ENCODE results near the gene CCDC18. TPM values are rescaled to one million over a fixed set of nuclear protein-coding genes. Genes with fewer than 3 reads are reported as not detected.
A peak's percentile ranks its signal among the peaks of the same experiment; 100 is the strongest.
"Not testable (repeated sequence)": the region's sequence is repeated elsewhere in the genome, so short reads cannot be mapped to it uniquely, and the experiment has no call there.

Gene CCDC18
- total and polyA plus RNA-seq, 10 donors, result 9.0 to 18.2 (median 11.2) TPM

DNA sequence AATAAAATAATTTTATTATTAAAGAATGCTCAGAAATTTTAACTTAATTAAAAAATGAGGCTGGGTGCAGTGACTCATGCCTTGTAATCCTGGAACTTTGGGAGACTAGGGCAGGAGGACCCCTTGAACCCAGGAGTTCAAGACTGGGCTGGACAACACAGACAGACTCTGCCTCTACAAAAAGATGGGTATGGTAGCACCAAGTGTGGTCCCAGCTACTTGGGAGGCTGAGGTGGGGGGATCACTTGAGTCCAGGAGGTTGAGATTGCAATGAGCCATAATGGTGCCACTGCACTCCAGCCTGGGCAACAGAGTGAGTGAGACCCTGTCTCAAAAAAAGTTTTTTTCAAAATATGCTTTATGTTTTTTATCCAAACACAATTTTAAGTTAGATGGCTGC lies 25.6 kb upstream of the CCDC18 start:
- Histone ChIP-seq H3K4me3 (no peak overlapping the region), H3K36me3 (peaks cover 0 to 100% (median 56%) of the 10 kb centered on the region in 6 donors), H3K4me1 (peaks cover 0 to 9% (median 3%) of the 10 kb centered on the region in 6 donors), H3K9me3 (no peaks in the 10 kb centered on the region), H3K27me3 (replicated peaks in 1 of 7) (no peaks in the 10 kb centered on the region), H3K27ac (peak overlapping the region in 1 of 8 donors; percentile 18)
- peak in 1 of 3 donors; percentile 11 for TF ChIP-seq POLR2AphosphoS5 (IDR thresholded peaks at IDR 0.05)
- TF ChIP-seq, protein P1, sequence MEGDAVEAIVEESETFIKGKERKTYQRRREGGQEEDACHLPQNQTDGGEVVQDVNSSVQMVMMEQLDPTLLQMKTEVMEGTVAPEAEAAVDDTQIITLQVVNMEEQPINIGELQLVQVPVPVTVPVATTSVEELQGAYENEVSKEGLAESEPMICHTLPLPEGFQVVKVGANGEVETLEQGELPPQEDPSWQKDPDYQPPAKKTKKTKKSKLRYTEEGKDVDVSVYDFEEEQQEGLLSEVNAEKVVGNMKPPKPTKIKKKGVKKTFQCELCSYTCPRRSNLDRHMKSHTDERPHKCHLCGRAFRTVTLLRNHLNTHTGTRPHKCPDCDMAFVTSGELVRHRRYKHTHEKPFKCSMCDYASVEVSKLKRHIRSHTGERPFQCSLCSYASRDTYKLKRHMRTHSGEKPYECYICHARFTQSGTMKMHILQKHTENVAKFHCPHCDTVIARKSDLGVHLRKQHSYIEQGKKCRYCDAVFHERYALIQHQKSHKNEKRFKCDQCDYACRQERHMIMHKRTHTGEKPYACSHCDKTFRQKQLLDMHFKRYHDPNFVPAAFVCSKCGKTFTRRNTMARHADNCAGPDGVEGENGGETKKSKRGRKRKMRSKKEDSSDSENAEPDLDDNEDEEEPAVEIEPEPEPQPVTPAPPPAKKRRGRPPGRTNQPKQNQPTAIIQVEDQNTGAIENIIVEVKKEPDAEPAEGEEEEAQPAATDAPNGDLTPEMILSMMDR (IDR thresholded peaks at IDR 0.05 in 8 of 11, conservative IDR thresholded peaks at IDR 0.05 in 3 of 11), result no peak
- intact Hi-C loops (cut with DNase I; ENCODE audit: low total_unique reads), result no loop called here
- DNase-seq, result no peak

DNA sequence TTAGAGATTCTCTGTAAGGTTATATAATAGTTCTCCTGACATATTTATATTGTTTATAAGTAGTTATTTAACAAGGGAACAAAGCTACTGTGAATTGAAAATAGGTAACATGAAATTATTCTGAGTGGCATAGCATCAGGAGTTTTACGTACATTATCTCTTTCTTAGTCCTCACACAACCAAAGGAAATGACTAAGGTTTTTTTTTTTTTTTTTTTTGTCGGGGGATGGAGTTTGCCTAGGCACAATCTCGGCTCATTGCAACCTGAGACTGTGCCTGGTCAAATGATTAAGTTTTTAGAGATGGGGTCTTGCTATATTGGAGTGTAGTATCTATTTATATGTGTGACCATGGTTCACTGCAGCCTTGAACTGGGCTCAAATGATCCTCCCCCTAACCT lies 25.2 kb upstream of the CCDC18 start:
- Histone ChIP-seq H3K27ac (peak overlapping the region in 1 of 8 donors; percentile 25), H3K4me1 (peaks cover 0 to 9% (median 3%) of the 10 kb centered on the region in 6 donors), H3K4me3 (no peak overlapping the region), H3K27me3 (replicated peaks in 1 of 7) (no peaks in the 10 kb centered on the region), H3K36me3 (peaks cover 0 to 100% (median 55%) of the 10 kb centered on the region in 6 donors), H3K9me3 (no peaks in the 10 kb centered on the region)
- no peak for DNase-seq
- 21 to 49% (median 32%) methylated on average over 3 of the region's 3 CpGs for WGBS, 5 donors
- no peak for TF ChIP-seq POLR2A (IDR thresholded peaks at IDR 0.05)
- TF ChIP-seq, protein P1 (IDR thresholded peaks at IDR 0.05 in 8 of 11, conservative IDR thresholded peaks at IDR 0.05 in 3 of 11), result no peak
- TF ChIP-seq POLR2AphosphoS5 (IDR thresholded peaks at IDR 0.05), result no peak
- intact Hi-C loops (cut with DNase I; ENCODE audit: low total_unique reads), result no loop called here

DNA sequence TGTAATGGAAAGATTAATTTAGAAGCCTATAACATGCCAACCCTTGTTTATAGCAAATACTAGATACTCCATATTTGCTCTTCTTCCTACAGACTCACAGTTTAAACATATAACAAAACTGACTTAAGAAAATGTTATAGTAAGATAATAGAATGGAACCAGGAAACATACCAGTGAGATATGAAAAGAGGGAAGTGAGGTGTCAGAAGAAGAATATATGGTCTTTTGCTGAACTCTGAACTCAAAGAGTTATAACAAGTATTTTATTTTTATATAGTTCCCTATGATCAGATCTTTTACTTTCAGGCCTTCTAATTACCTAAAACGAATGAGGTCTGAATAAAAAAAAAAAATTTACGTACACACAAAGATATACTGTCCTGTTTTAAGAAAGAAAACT lies 21.2 kb upstream of the CCDC18 start:
- Histone ChIP-seq H3K27me3 (replicated peaks in 1 of 7) (no peaks in the 10 kb centered on the region), H3K4me3 (no peak overlapping the region), H3K27ac (no peak overlapping the region), H3K36me3 (peaks cover 0 to 63% (median 39%) of the 10 kb centered on the region in 6 donors), H3K4me1 (peaks cover 0 to 31% (median 12%) of the 10 kb centered on the region in 6 donors), H3K9me3 (no peaks in the 10 kb centered on the region)
- WGBS, 5 donors, result 56 to 66% (median 65%) methylated on average over 2 of the region's 2 CpGs
- TF ChIP-seq, protein P1 (IDR thresholded peaks at IDR 0.05 in 8 of 11, conservative IDR thresholded peaks at IDR 0.05 in 3 of 11), result no peak
- TF ChIP-seq POLR2AphosphoS5 (IDR thresholded peaks at IDR 0.05) (no peak), POLR2A (IDR thresholded peaks at IDR 0.05) (no peak)
- intact Hi-C loops (cut with DNase I; ENCODE audit: low total_unique reads), result no loop called here
- no peak for DNase-seq

DNA sequence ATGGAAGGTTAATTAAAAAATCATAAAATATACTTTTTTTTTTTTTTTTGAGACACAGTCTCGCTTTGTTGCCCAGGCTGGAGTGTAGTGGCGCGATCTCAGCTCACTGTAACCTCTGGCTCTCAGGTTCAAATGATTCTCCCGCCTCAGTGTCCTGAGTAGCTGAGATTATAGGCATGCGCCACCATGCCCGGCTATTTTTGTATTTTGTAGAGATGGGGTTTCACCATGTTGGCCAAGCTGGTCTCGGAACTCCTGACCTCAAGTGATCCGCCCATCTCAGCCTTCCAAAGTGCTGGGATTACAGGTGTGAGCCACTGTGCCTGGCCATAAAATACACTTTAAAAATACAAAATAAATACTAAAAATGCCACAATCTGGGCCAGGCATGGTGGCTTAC lies 17.2 kb upstream of the CCDC18 start:
- Histone ChIP-seq H3K9me3 (peaks cover 0 to 13% (median 0%) of the 10 kb centered on the region in 8 donors), H3K4me1 (peaks cover 0 to 37% (median 9%) of the 10 kb centered on the region in 6 donors), H3K36me3 (peaks cover 0 to 23% (median 13%) of the 10 kb centered on the region in 6 donors)
- H3K4me3 ChIP-seq; DNase-seq; H3K27ac ChIP-seq; H3K27me3 ChIP-seq (replicated peaks in 1 of 7); intact Hi-C loops (cut with DNase I; ENCODE audit: low total_unique reads): not testable (repeated sequence)
- 97 to 99% (median 98%) methylated on average over 8 of the region's 8 CpGs for WGBS, 5 donors

DNA sequence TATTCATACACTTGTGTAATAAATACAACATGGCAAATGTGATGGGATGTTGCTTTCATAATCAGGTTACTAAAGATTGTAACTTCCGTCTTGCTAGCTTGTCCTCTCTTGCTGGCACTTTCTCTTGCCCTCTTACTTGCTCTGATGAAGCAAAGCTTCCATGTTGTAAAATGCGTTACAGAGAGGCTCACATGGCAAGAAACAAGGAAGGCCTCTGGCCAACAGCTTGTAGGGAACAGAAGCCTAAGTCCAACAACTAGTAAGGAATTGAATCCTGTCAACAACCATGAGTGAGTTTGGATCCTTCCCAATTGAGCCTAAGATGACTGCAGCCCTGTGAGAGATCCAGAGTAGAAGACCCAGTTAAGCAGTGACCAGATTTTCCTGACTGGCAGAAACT lies 15.7 kb upstream of the CCDC18 start:
- intact Hi-C loops (cut with DNase I; ENCODE audit: low total_unique reads), result no loop called here
- H3K4me1 ChIP-seq, result peaks cover 0 to 37% (median 9%) of the 10 kb centered on the region in 6 donors
- no peaks in the 10 kb centered on the region for H3K27me3 ChIP-seq (replicated peaks in 1 of 7)
- H3K27ac ChIP-seq, result peak overlapping the region in 4 of 8 donors; percentile 33 to 45 (median 38)
- no peak overlapping the region for H3K4me3 ChIP-seq
- peaks cover 0 to 9% (median 1%) of the 10 kb centered on the region in 6 donors for H3K36me3 ChIP-seq
- H3K9me3 ChIP-seq, result peaks cover 0 to 17% (median 0%) of the 10 kb centered on the region in 8 donors
- no peak for DNase-seq
- TF ChIP-seq, protein P1 (IDR thresholded peaks at IDR 0.05 in 8 of 11, conservative IDR thresholded peaks at IDR 0.05 in 3 of 11), result no peak
- no peak for TF ChIP-seq POLR2A (IDR thresholded peaks at IDR 0.05)
- TF ChIP-seq POLR2AphosphoS5 (IDR thresholded peaks at IDR 0.05), result no peak
- 62 to 89% (median 83%) methylated on average over 2 of the region's 2 CpGs for WGBS, 5 donors

DNA sequence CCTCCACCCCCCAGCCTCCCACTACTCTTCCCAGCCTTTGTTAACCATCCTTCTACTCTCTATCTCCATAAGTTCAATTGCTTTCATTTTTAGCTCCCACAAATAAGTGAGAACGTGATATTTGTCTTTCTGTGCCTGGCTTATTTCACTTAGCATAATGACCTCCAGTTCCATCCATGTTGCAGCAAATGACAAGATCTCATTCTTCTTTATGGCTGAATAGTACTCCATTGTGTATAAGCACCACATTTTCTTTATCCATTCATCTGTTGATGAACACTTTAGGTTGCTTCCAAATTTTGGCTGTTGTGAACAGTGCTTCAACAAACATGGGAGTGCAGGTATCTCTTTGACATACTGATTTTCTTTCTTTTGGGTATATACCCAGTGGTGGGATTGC lies 14.6 kb upstream of the CCDC18 start:
- H3K4me3 ChIP-seq; H3K27ac ChIP-seq; intact Hi-C loops (cut with DNase I; ENCODE audit: low total_unique reads); DNase-seq; H3K27me3 ChIP-seq (replicated peaks in 1 of 7): not testable (repeated sequence)
- 93 to 97% (median 95%) methylated on average over 1 of the region's 1 CpG for WGBS, 5 donors
- Histone ChIP-seq H3K36me3 (peaks cover 0 to 10% (median 0%) of the 10 kb centered on the region in 6 donors), H3K9me3 (peaks cover 0 to 24% (median 6%) of the 10 kb centered on the region in 8 donors), H3K4me1 (peaks cover 0 to 47% (median 15%) of the 10 kb centered on the region in 6 donors)

Data from spleen (tissue), 11 donors.